HG03378 (cell line): ENCODE data around the gene TJP3.
"Not testable (repeated sequence)": the region's sequence is repeated elsewhere in the genome, so short reads cannot be mapped to it uniquely, and the experiment has no call there.

Source experiments
- ATAC-seq: cut with Tn5 transposase; IDR thresholded peaks from one replicate; pipeline ENCODE4 v1.9.1; 2021; ENCODE audit warnings: mild to moderate bottlenecking, moderate library complexity; ENCODE audit not compliant: unreplicated experiment

Gene TJP3

GRCh38 chr19:3708207-3708931 lies at the start of gene TJP3:
TJP3 (plus strand) TSS chr19:3708384; CDS start chr19:3728433, 20,049 bp downstream.
- no peak for ATAC-seq

- no peak for ATAC-seq
Measured at GRCh38 chr19:3658870-3659745, 49.1 kb upstream of the TJP3 start.

- no peak for ATAC-seq
Measured at GRCh38 chr19:3659746-3660112, 48.5 kb upstream of the TJP3 start.

- no peak for ATAC-seq
Measured at GRCh38 chr19:3660493-3661219, 47.5 kb upstream of the TJP3 start.

- no peak for ATAC-seq
Measured at GRCh38 chr19:3661284-3662238, 46.6 kb upstream of the TJP3 start.

- no peak for ATAC-seq
Measured at GRCh38 chr19:3663838-3664237, 44.3 kb upstream of the TJP3 start.

- ATAC-seq, result no peak
Measured at GRCh38 chr19:3664879-3665642, 43.1 kb upstream of the TJP3 start.

GRCh38 chr19:3665681-3666544 lies 42.3 kb upstream of the TJP3 start:
- no peak for ATAC-seq

GRCh38 chr19:3666545-3666856 lies 41.7 kb upstream of the TJP3 start:
- not testable (repeated sequence) for ATAC-seq

- ATAC-seq, result no peak
Measured at GRCh38 chr19:3667037-3667638, 41.0 kb upstream of the TJP3 start.

GRCh38 chr19:3667766-3668165 lies 40.4 kb upstream of the TJP3 start:
- no peak for ATAC-seq

GRCh38 chr19:3668331-3669081 lies 39.7 kb upstream of the TJP3 start:
- ATAC-seq, result no peak

- ATAC-seq, result no peak
Measured at GRCh38 chr19:3669082-3669946, 38.9 kb upstream of the TJP3 start.

- no peak for ATAC-seq
Measured at GRCh38 chr19:3669947-3670795, 38.0 kb upstream of the TJP3 start.

GRCh38 chr19:3670796-3671679 lies 37.1 kb upstream of the TJP3 start:
- ATAC-seq, result no peak
